Measurements from ENCODE around the gene VPS39. TPM values are rescaled to one million over a fixed set of nuclear protein-coding genes. Genes with fewer than 3 reads are reported as not detected.

The VPS39 gene
- total and polyA plus RNA-seq, 2 of the 13 experiments (the other 11 are each of a cell fraction or from before 2014, with no cell fraction given): 22.9 to 32.0 TPM

GRCh38 chr15:42220216-42220615, 12.1 kb upstream of the VPS39 start (continued):
- no peak for TF ChIP-seq PAXIP1 (CRISPR knock-in tag; conservative IDR thresholded peaks at IDR 0.05)
- TF ChIP-seq XBP1 (CRISPR knock-in tag; IDR thresholded peaks at IDR 0.05): no peak
- no peak for TF ChIP-seq BHLHE40 (IDR thresholded peaks at IDR 0.05; ENCODE audit: low read length)
- no peak for TF ChIP-seq NBN (conservative IDR thresholded peaks at IDR 0.05)
- no peak for TF ChIP-seq ZNF672 (CRISPR knock-in tag; IDR thresholded peaks at IDR 0.05)
- no peak for TF ChIP-seq EP300 (IDR thresholded peaks at IDR 0.05; ENCODE audit: low read depth in 2 of 2, low read length in 2 of 2)
- TF ChIP-seq EP300 (CRISPR knock-in tag; IDR thresholded peaks at IDR 0.05; ENCODE audit: borderline replicate concordance): no peak
- no peak for TF ChIP-seq ZFX (CRISPR knock-in tag; IDR thresholded peaks at IDR 0.05; ENCODE audit: low read depth)

- CTCF ChIA-PET (ENCODE audit: low intra/inter-chr PET ratio, low total read pairs): no interaction called here
These were observed 11.0 kb upstream of the VPS39 start for GRCh38 chr15:42218953-42219592.

More at GRCh38 chr15:42218953-42219592, 11.0 kb upstream of the VPS39 start:
- POLR2A ChIA-PET: no interaction called here
- Histone ChIP-seq H3K36me3 (replicated peaks in 1 of 2; ENCODE audit: control insufficient read depth in 1 of 2, insufficient read depth in 2 of 2, low read length in 2 of 2) (peaks cover 3 to 55% of the 10 kb centered on the region in 2 experiments), H3K79me2 (ENCODE audit: insufficient read depth, low read length) (no peaks in the 10 kb centered on the region), H4K20me1 (ENCODE audit: insufficient read depth, low read length) (no peaks in the 10 kb centered on the region), H3K9ac (ENCODE audit: insufficient read depth, low read depth, low read length) (no peak overlapping the region), H3K27ac (ENCODE audit: extremely low read length, insufficient read depth, low read length) (no peak overlapping the region), H3K27me3 (ENCODE audit: control insufficient read depth in 1 of 2, insufficient read depth in 2 of 2, low read length in 2 of 2) (no peaks in the 10 kb centered on the region), H3K4me3 (replicated peaks in 1 of 3; ENCODE audit: insufficient read depth in 1 of 3, low read depth in 2 of 3, low read length in 3 of 3) (no peak overlapping the region), H3K4me2 (ENCODE audit: low read depth, low read length) (no peak overlapping the region), H3K4me1 (ENCODE audit: insufficient read depth, low read length) (no peaks in the 10 kb centered on the region), H3K9me3 (ENCODE audit: low read length) (no peaks in the 10 kb centered on the region), H2AFZ (ENCODE audit: low read length) (no peak overlapping the region)
- TF ChIP-seq ELF3 (CRISPR knock-in tag; IDR thresholded peaks at IDR 0.05) (no peak), ZSCAN12 (CRISPR knock-in tag; IDR thresholded peaks at IDR 0.05) (no peak), GLI4 (CRISPR knock-in tag; IDR thresholded peaks at IDR 0.05; ENCODE audit: borderline replicate concordance) (no peak), ZNF83 (CRISPR knock-in tag; IDR thresholded peaks at IDR 0.05; ENCODE audit: borderline replicate concordance) (no peak)
- intact Hi-C loops (cut with micrococcal nuclease; ENCODE audit: unreplicated experiment): no loop called here
- ATAC-seq (no peak), DNase-seq (ENCODE audit: low spot score) (no peak), FAIRE-seq (no peak)
- BruUV-seq (replicated peaks): no TSS peak
- 45% methylated on average over 2 of the region's 2 CpGs for WGBS (ENCODE audit: low lambda C conversion rate)
- in situ Hi-C loops (cut with HindIII; ENCODE audit: extremely low pct_ligation_motif_present, low pct_unique_long_range_greater_than_20kb): no loop called here

All from HepG2 (cell line).